B cell (primary cell): Measurements from ENCODE around the gene PCDH7. TPM values are rescaled to one million over a fixed set of nuclear protein-coding genes. Genes with fewer than 3 reads are reported as not detected.

Source experiments
- ATAC-seq: fragments of 200-7000 bp; cut with Tn5 transposase; one replicate; pipeline ENCODE4 v1.10.0; 2021; ENCODE audit warnings: low read depth, mild to moderate bottlenecking, moderate number of reproducible peaks, moderate library complexity
- CTCF ChIA-PET: fragments of 350-600 bp; sonication (Branson Sonifier 250); formaldehyde crosslinking; loops from one replicate; lab custom pipeline; 2021; ENCODE audit warnings: antibody characterized with exemption, inconsistent platforms; lab: Charles Lee
- POLR2A ChIA-PET: fragments of 350-600 bp; sonication (Branson Sonifier 250); formaldehyde crosslinking; loops from one replicate; lab custom pipeline; 2021; ENCODE audit warnings: antibody characterized with exemption; lab: Charles Lee
- DNase-seq: peaks from one replicate; pipeline ENCODE4 v3.0.0; 2013
- H2AFZ ChIP-seq: 2 replicates; pipeline ENCODE4 v1.6.1; 2012; ENCODE audit warnings: mild to moderate bottlenecking, low read depth, low read length; ENCODE audit not compliant: insufficient read depth, poor library complexity, severe bottlenecking
- H3K27ac ChIP-seq, 2 donors: 1 replicate in 1 of 2; 2 replicates in 1 of 2; pipeline ENCODE4 v1.5.1; 2012 to 2013; ENCODE audit warnings: low read length in 2 of 2, mild to moderate bottlenecking in 2 of 2, moderate library complexity in 1 of 2
- H3K27me3 ChIP-seq, 4 experiments: fragments of 200-600 bp in 1 of 4; sonication (generic) in 1 of 4; replicated peaks in 1 of 4; 1 replicate in 2 of 4; 2 replicates in 2 of 4; pipeline versions ENCODE4 v1.6.1 to v1.7.0; 2013 to 2016; ENCODE audit warnings: low read length in 3 of 4, mild to moderate bottlenecking in 2 of 4, mixed read lengths in 1 of 4, moderate library complexity in 1 of 4; ENCODE audit not compliant: insufficient read depth in 4 of 4, control insufficient read depth in 3 of 4; ENCODE audit errors: control extremely low read depth in 1 of 4
- H3K36me3 ChIP-seq, 2 experiments: replicated peaks in 1 of 2; 1 replicate in 1 of 2; 2 replicates in 1 of 2; pipeline versions ENCODE4 v1.6.1 to v1.7.1; 2013; ENCODE audit warnings: low read length in 1 of 2; ENCODE audit not compliant: insufficient read depth in 2 of 2, control insufficient read depth in 1 of 2; ENCODE audit errors: control extremely low read depth in 1 of 2, extremely low read depth in 1 of 2
- H3K4me1 ChIP-seq, 2 donors: fragments of 200-600 bp in 1 of 2; sonication (generic) in 1 of 2; 1 replicate in 1 of 2; 2 replicates in 1 of 2; pipeline versions ENCODE4 v1.5.1 to v1.6.1; 2013 to 2017; ENCODE audit warnings: low read length in 2 of 2; ENCODE audit not compliant: control insufficient read depth in 2 of 2, insufficient read depth in 2 of 2
- H3K4me2 ChIP-seq: replicated peaks from 2 replicates; pipeline ENCODE3; 2012; ENCODE audit warnings: mild to moderate bottlenecking, low read depth, low read length; ENCODE audit not compliant: poor library complexity, severe bottlenecking
- H3K4me3 ChIP-seq, 5 experiments: fragments of 200-600 bp in 1 of 5; sonication (generic) in 1 of 5; 1 replicate in 3 of 5; 2 replicates in 2 of 5; pipeline versions ENCODE4 v1.5.1 to v1.7.0; 2011 to 2016; ENCODE audit warnings: low read length in 4 of 5, mild to moderate bottlenecking in 4 of 5, low read depth in 2 of 5, control low read depth in 1 of 5, moderate library complexity in 1 of 5; ENCODE audit not compliant: insufficient read depth in 1 of 5; ENCODE audit errors: control extremely low read depth in 1 of 5, extremely low read depth in 1 of 5
- H3K79me2 ChIP-seq: fragments of 200-600 bp; sonication (generic); one replicate; pipeline ENCODE4 v1.6.0; 2016; ENCODE audit warnings: low read length; ENCODE audit not compliant: control insufficient read depth, insufficient read depth
- H3K9ac ChIP-seq: fragments of 200-600 bp; sonication (generic); 2 replicates; pipeline ENCODE4 v1.6.1; 2017; ENCODE audit warnings: mild to moderate bottlenecking, low read length, moderate library complexity
- H3K9me3 ChIP-seq, 3 donors: one replicate each; pipeline versions ENCODE4 v1.6.1 to v1.7.1; 2013; ENCODE audit warnings: low read length in 2 of 3; ENCODE audit not compliant: control insufficient read depth in 2 of 3, insufficient read depth in 1 of 3; ENCODE audit errors: control extremely low read depth in 1 of 3
- H4K20me1 ChIP-seq: 2 replicates; pipeline ENCODE4 v1.6.0; 2012; ENCODE audit warnings: mild to moderate bottlenecking, low read length; ENCODE audit not compliant: insufficient read depth, control insufficient read depth, poor library complexity, severe bottlenecking
- H3K27ac Mint-ChIP-seq: one replicate; pipeline ENCODE4 v1.8.0; 2021; ENCODE audit warnings: mixed read lengths
- H3K27me3 Mint-ChIP-seq: one replicate; pipeline ENCODE4 v1.8.0; 2021; ENCODE audit warnings: mixed read lengths
- H3K4me1 Mint-ChIP-seq: one replicate; pipeline ENCODE4 v1.8.0; 2021; ENCODE audit warnings: mixed read lengths
- H3K4me3 Mint-ChIP-seq: one replicate; pipeline ENCODE4 v1.8.0; 2021; ENCODE audit warnings: mixed read lengths
- H3K9me3 Mint-ChIP-seq: one replicate; pipeline ENCODE4 v1.8.0; 2022; ENCODE audit warnings: mixed read lengths; ENCODE audit not compliant: insufficient read depth
- CTCF ChIP-seq: fragments of 200-600 bp; IDR thresholded peaks from one replicate; pipeline ENCODE4 v1.8.0; 2022; ENCODE audit warnings: antibody characterized with exemption, mild to moderate bottlenecking
- EZH2 ChIP-seq: IDR thresholded peaks from 2 replicates; pipeline ENCODE4 v1.6.1; 2012; ENCODE audit warnings: borderline replicate concordance, low read depth, mild to moderate bottlenecking, moderate library complexity, low read length; ENCODE audit not compliant: insufficient read depth, poor library complexity, severe bottlenecking
- WGBS: methylation state at CpG from one replicate; pipeline ENCODE4 v1.1.5; 2013; ENCODE audit warnings: missing lambda C conversion rate; ENCODE audit not compliant: insufficient coverage; 5-methylcytosine and 5-hydroxymethylcytosine counted together
- intact Hi-C: fragments of 100-400 bp; cut with micrococcal nuclease; formaldehyde crosslinking; loops from one replicate; pipeline ENCODE4 v1.10.0; 2022
- polyA plus RNA-seq: library from polyadenylated mRNA; depleted of rRNA; stranded (reverse); fragments of >200 nt; gene quantifications from 2 replicates; pipeline ENCODE4 v1.2.3, GENCODE V29; 2012
- total RNA-seq, 2 donors: library from RNA; stranded (reverse); fragments of 120-200 nt in 1 of 2; gene quantifications; 1 replicate in 1 of 2; 2 replicates in 1 of 2; pipeline versions ENCODE4 v1.2.3 to v1.2.4, GENCODE V29; 2013 to 2022

The PCDH7 gene
- total and polyA plus RNA-seq, 2 donors (not counting 1 experiment from before 2014, with no cell fraction given) = not detected

GRCh38 chr4:30716681-30717207, 3.4 kb upstream of the PCDH7 start:
- Histone ChIP-seq H3K4me1 (peaks cover 13% of the 10 kb centered on the region in 2 donors), H3K9ac (no peak overlapping the region), H4K20me1 (no peaks in the 10 kb centered on the region), H3K4me3 (peak overlapping the region in 3 of 5 experiments; percentile 30 to 50 (median 31)), H3K79me2 (no peaks in the 10 kb centered on the region), H3K27me3 (peaks cover 0 to 48% (median 28%) of the 10 kb centered on the region in 4 experiments), H2AFZ (peak overlapping the region; percentile 33), H3K4me2 (peak overlapping the region; percentile 61), H3K9me3 (peaks cover 0 to 37% (median 0%) of the 10 kb centered on the region in 3 donors), H3K36me3 (no peaks in the 10 kb centered on the region), H3K27ac (no peak overlapping the region)
- Mint-ChIP-seq H3K27me3 (peaks cover 42% of the 10 kb centered on the region), H3K27ac (no peak overlapping the region), H3K4me1 (peaks cover 13% of the 10 kb centered on the region), H3K4me3 (peak overlapping the region; percentile 65), H3K9me3 (no peaks in the 10 kb centered on the region)
- WGBS = 3% methylated on average over 3 of the region's 15 CpGs
- intact Hi-C loops = no loop called here
- TF ChIP-seq CTCF (no peak), EZH2 (no peak)
- no peak for ATAC-seq
- POLR2A ChIA-PET = no interaction called here
- CTCF ChIA-PET = no interaction called here
- DNase-seq = no peak

- H3K9me3 ChIP-seq = peaks cover 0 to 41% (median 0%) of the 10 kb centered on the region in 3 donors
- Mint-ChIP-seq H3K27ac (no peak overlapping the region), H3K9me3 (no peaks in the 10 kb centered on the region), H3K27me3 (peaks cover 42% of the 10 kb centered on the region), H3K4me1 (peaks cover 13% of the 10 kb centered on the region), H3K4me3 (peak overlapping the region; percentile 65)
- ATAC-seq (no peak), DNase-seq (no peak)
- CTCF ChIA-PET = no interaction called here
- H3K27ac ChIP-seq = no peak overlapping the region
- TF ChIP-seq EZH2 (no peak), CTCF (no peak)
- H3K9ac ChIP-seq = no peak overlapping the region
- 3% methylated on average over 46 of the region's 55 CpGs for WGBS
- no peaks in the 10 kb centered on the region for H3K36me3 ChIP-seq
- H2AFZ ChIP-seq = peak overlapping the region; percentile 33
- peaks cover 0 to 52% (median 28%) of the 10 kb centered on the region in 4 experiments for H3K27me3 ChIP-seq
- no peaks in the 10 kb centered on the region for H4K20me1 ChIP-seq
- POLR2A ChIA-PET = no interaction called here
- H3K4me3 ChIP-seq = peak overlapping the region in 3 of 5 experiments; percentile 30 to 50 (median 31)
- intact Hi-C loops = no loop called here
- H3K79me2 ChIP-seq = no peaks in the 10 kb centered on the region
- H3K4me1 ChIP-seq = peaks cover 13% of the 10 kb centered on the region in 2 donors
- peak overlapping the region; percentile 61 for H3K4me2 ChIP-seq
Measured at GRCh38 chr4:30717208-30718020, 2.8 kb upstream of the PCDH7 start.
